GM12878 (cell line): Measurements from ENCODE around the gene SNAP91. TPM values are rescaled to one million over a fixed set of nuclear protein-coding genes. Genes with fewer than 3 reads are reported as not detected.

ENCODE experiments used
- ATAC-seq: fragments of 200-7000 bp; cut with Tn5 transposase; 3 replicates; pipeline ENCODE4 v1.9.1; 2020; ENCODE audit warnings: mild to moderate bottlenecking, moderate library complexity
- BruUV-seq: library from RNA; stranded (reverse); fragments of 400-500 nt; replicated peaks from 2 replicates; lab custom pipeline; 2021; lab: Mats Ljungman, UMichigan
- CTCF ChIA-PET: fragments of 300-600 bp; sonication (Branson Sonifier 250); formaldehyde crosslinking; extraction: SDS; loops from one replicate; lab custom pipeline; 2021; ENCODE audit warnings: inconsistent platforms; lab: Yijun Ruan, JAX
- POLR2A ChIA-PET: fragments of 350-600 bp; formaldehyde crosslinking; extraction: SDS; loops from one replicate; lab custom pipeline; 2021; ENCODE audit warnings: inconsistent platforms; lab: Charles Lee
- RAD21 ChIA-PET: fragments of 300-600 bp; sonication (Branson Sonifier 250); formaldehyde crosslinking; loops from one replicate; lab custom pipeline; 2023; ENCODE audit warnings: antibody characterized with exemption; ENCODE audit not compliant: unreplicated experiment; lab: Charles Lee
- SMC1A ChIA-PET: fragments of 300-600 bp; sonication (Branson Sonifier 250); formaldehyde crosslinking; loops from one replicate; lab custom pipeline; 2023; ENCODE audit not compliant: unreplicated experiment, uncharacterized antibody; lab: Charles Lee
- DNase-seq: peaks from one replicate; pipeline ENCODE4 v3.0.0-alpha.2; 2011; ENCODE audit warnings: low read depth, low spot score
- FAIRE-seq: peaks from 3 replicates; lab custom pipeline; 2011; peaks lifted over from hg19 to GRCh38; lab: Jason Lieb, UNC
- H2AFZ ChIP-seq: 2 replicates; pipeline ENCODE4 v1.6.0; 2011; ENCODE audit warnings: low read depth, low read length, control low read depth; ENCODE audit not compliant: control insufficient read depth
- H3K27ac ChIP-seq: 2 replicates; pipeline ENCODE4 v1.5.1; 2011; ENCODE audit warnings: control low read depth; ENCODE audit not compliant: control insufficient read depth, insufficient read depth
- H3K27me3 ChIP-seq, 2 experiments: replicated peaks in 1 of 2; 2 replicates each; pipeline versions ENCODE4 v1.6.0 to v1.6.1; 2011; ENCODE audit warnings: low read length in 1 of 2; ENCODE audit not compliant: control insufficient read depth in 2 of 2, insufficient read depth in 2 of 2
- H3K36me3 ChIP-seq, 2 experiments: 2 replicates each; pipeline ENCODE4 v1.5.1; 2011; ENCODE audit warnings: low read length in 1 of 2; ENCODE audit not compliant: control insufficient read depth in 2 of 2, insufficient read depth in 2 of 2
- H3K4me1 ChIP-seq: 2 replicates; pipeline ENCODE4 v1.6.1; 2011; ENCODE audit warnings: mild to moderate bottlenecking, low read length, moderate library complexity, mixed read lengths; ENCODE audit not compliant: control insufficient read depth, insufficient read depth
- H3K4me2 ChIP-seq: 2 replicates; pipeline ENCODE4 v1.6.0; 2011; ENCODE audit warnings: control low read depth; ENCODE audit not compliant: control insufficient read depth, insufficient read depth
- H3K4me3 ChIP-seq: fragments of 200-600 bp; sonication (generic); 2 replicates; pipeline ENCODE4 v1.5.1; 2016
- H3K79me2 ChIP-seq: 2 replicates; pipeline ENCODE4 v1.6.0; 2011; ENCODE audit warnings: low read length; ENCODE audit not compliant: control insufficient read depth, insufficient read depth
- H3K9ac ChIP-seq: 2 replicates; pipeline ENCODE4 v1.8.0; 2011; ENCODE audit warnings: low read length, control low read depth, mixed read lengths; ENCODE audit not compliant: control insufficient read depth, insufficient read depth
- H3K9me3 ChIP-seq: replicated peaks from 3 replicates; pipeline ENCODE4 v1.5.1; 2011; ENCODE audit warnings: mild to moderate bottlenecking, low read length; ENCODE audit not compliant: control insufficient read depth, insufficient read depth
- H4K20me1 ChIP-seq: 2 replicates; pipeline ENCODE4 v1.6.0; 2011; ENCODE audit not compliant: control insufficient read depth, insufficient read depth
- CBX3 ChIP-seq: fragments of 200-600 bp; sonication (generic); IDR thresholded peaks from 2 replicates; pipeline ENCODE4 v1.6.1; 2016; ENCODE audit warnings: low read depth, borderline replicate concordance
- HSF1 ChIP-seq: fragments of 150-350 bp; IDR thresholded peaks from 2 replicates; pipeline ENCODE4 v1.6.1; 2014; ENCODE audit warnings: mild to moderate bottlenecking, low read depth, low read length
- JUNB ChIP-seq: IDR thresholded peaks from 2 replicates; pipeline ENCODE4 v1.6.1; 2016; ENCODE audit warnings: antibody characterized with exemption, mild to moderate bottlenecking
- MTA2 ChIP-seq: fragments of 450-650 bp; IDR thresholded peaks from 2 replicates; pipeline ENCODE4 v1.6.1; 2016; ENCODE audit warnings: low read depth, mild to moderate bottlenecking, moderate library complexity
- NBN ChIP-seq: fragments of 450-650 bp; IDR thresholded peaks from 2 replicates; pipeline ENCODE4 v1.6.1; 2016
- PAX5 ChIP-seq: IDR thresholded peaks from 2 replicates; pipeline ENCODE4 v1.6.1; 2011; ENCODE audit warnings: low read depth, low read length, borderline replicate concordance
- PKNOX1 ChIP-seq: fragments of 450-650 bp; IDR thresholded peaks from 2 replicates; pipeline ENCODE4 v1.6.1; 2016; ENCODE audit warnings: mild to moderate bottlenecking
- POLR2AphosphoS2 ChIP-seq: IDR thresholded peaks from 2 replicates; pipeline ENCODE4 v1.6.1; 2011; ENCODE audit warnings: low read depth, mild to moderate bottlenecking, low read length, improper control_type of control experiment, moderate library complexity
- TCF7 ChIP-seq: IDR thresholded peaks from 2 replicates; pipeline ENCODE4 v1.6.1; 2014; ENCODE audit warnings: antibody characterized with exemption, borderline replicate concordance
- ZNF217 ChIP-seq: fragments of 450-650 bp; IDR thresholded peaks from 2 replicates; pipeline ENCODE4 v1.6.1; 2017; ENCODE audit warnings: antibody characterized with exemption, mild to moderate bottlenecking
- WGBS: methylation state at CpG from one replicate; pipeline ENCODE4 v1.1.6; 2016; ENCODE audit warnings: low lambda C conversion rate; ENCODE audit not compliant: insufficient replicate concordance, insufficient coverage; ENCODE audit errors: missing lambda C conversion rate; 5-methylcytosine and 5-hydroxymethylcytosine counted together
- in situ Hi-C: fragments of 300-500 bp; cut with MboI; formaldehyde crosslinking; loops from 9 replicates; pipeline ENCODE4 v1.14.3; 2018; ENCODE audit warnings: mixed read lengths
- intact Hi-C: fragments of 100-400 bp; cut with micrococcal nuclease; formaldehyde crosslinking; loops from one replicate; pipeline ENCODE4 v1.14.2; 2022; ENCODE audit not compliant: unreplicated experiment
- polyA plus RNA-seq, 11 experiments: library from polyadenylated mRNA; depleted of rRNA in 4 of 11; unstranded in 6 of 11; stranded (reverse) in 5 of 11; fragments of >200 nt; fragmentation: Nextera tagmentation in 4 of 11; fragmentation: Illumina TruSeq in 1 of 11; extraction: Ambion mirVana in 4 of 11; extraction: Trizol in 1 of 11; gene quantifications; 1 replicate in 1 of 11; 2 replicates in 10 of 11; pipeline versions ENCODE4 v1.2.1 to v1.2.3, GENCODE V29; 2011 to 2016; ENCODE audit warnings: inconsistent platforms in 2 of 11, missing spikeins in 2 of 11, low read depth in 1 of 11
- total RNA-seq, 4 experiments: library from RNA; depleted of rRNA in 3 of 4; stranded (reverse); fragments of >200 nt in 3 of 4; fragmentation: Illumina TruSeq in 1 of 4; extraction: Trizol in 1 of 4; gene quantifications; 2 replicates each; pipeline versions ENCODE4 v1.2.1 to v1.2.3, GENCODE V29; 2013 to 2021
- TF ChIP-seq, protein P1 (sequence below): fragments of 450-650 bp; IDR thresholded peaks from 2 replicates; pipeline ENCODE4 v1.6.1; 2018; ENCODE audit warnings: borderline replicate concordance, mild to moderate bottlenecking; ENCODE audit not compliant: partially characterized antibody

The SNAP91 gene
- total and polyA plus RNA-seq, 10 of the 15 experiments (the other 5 are each of a cell fraction or from before 2014, with no cell fraction given), result 0.01 to 0.49 (median 0.12) TPM; not detected in 2

DNA sequence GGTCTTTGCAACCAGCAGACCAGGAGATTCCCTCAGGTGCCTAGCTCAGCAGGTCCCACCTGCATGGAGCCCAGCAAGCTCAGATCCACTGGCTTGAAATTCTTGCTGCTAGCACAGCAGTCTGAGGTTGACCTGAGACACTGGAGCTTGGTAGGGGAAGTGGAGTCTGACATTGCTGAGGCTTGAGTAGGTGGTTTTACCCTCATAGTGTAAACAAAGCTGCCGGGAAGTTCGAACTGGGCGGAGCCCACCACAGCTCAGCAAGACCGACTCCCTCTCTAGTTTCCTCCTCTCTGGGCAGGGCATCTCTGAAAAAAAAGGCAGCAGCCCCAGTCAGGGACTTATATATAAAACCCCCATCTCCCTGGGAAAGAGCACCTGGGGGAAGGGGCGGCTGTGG is 162.3 kb downstream of the SNAP91 start:
- CTCF ChIA-PET, result no interaction called here
- no peak for DNase-seq
- H4K20me1 ChIP-seq, result no peaks in the 10 kb centered on the region
- no peak overlapping the region for H2AFZ ChIP-seq
- no peaks in the 10 kb centered on the region for H3K9me3 ChIP-seq
- H3K4me3 ChIP-seq, result no peak overlapping the region
- intact Hi-C loops (no loop called here), in situ Hi-C loops (no loop called here)
- H3K36me3 ChIP-seq, result no peaks in the 10 kb centered on the region
- H3K9ac ChIP-seq, result no peak overlapping the region
- no TSS peak for BruUV-seq
- no peak for ATAC-seq
- H3K4me1 ChIP-seq, result no peaks in the 10 kb centered on the region
- H3K4me2 ChIP-seq, result no peak overlapping the region
- RAD21 ChIA-PET, result interaction anchor here (0.8 kb wide), 1 partner anchor 11 kb away, joined by 3 read pairs; no protein-coding TSS in a partner anchor
- SMC1A ChIA-PET, result no interaction called here
- FAIRE-seq, result no peak
- H3K27ac ChIP-seq, result no peak overlapping the region
- POLR2A ChIA-PET, result no interaction called here
- no peaks in the 10 kb centered on the region for H3K79me2 ChIP-seq
- TF ChIP-seq TCF7 (no peak), NBN (no peak), PAX5 (no peak)
- TF ChIP-seq, protein P1, sequence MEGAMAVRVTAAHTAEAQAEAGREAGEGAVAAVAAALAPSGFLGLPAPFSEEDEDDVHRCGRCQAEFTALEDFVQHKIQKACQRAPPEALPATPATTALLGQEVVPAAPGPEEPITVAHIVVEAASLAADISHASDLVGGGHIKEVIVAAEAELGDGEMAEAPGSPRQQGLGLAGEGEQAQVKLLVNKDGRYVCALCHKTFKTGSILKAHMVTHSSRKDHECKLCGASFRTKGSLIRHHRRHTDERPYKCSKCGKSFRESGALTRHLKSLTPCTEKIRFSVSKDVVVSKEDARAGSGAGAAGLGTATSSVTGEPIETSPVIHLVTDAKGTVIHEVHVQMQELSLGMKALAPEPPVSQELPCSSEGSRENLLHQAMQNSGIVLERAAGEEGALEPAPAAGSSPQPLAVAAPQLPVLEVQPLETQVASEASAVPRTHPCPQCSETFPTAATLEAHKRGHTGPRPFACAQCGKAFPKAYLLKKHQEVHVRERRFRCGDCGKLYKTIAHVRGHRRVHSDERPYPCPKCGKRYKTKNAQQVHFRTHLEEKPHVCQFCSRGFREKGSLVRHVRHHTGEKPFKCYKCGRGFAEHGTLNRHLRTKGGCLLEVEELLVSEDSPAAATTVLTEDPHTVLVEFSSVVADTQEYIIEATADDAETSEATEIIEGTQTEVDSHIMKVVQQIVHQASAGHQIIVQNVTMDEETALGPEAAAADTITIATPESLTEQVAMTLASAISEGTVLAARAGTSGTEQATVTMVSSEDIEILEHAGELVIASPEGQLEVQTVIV, result no peak
- H3K27me3 ChIP-seq, result no peaks in the 10 kb centered on the region
- WGBS, result 17% methylated on average over 5 of the region's 5 CpGs

DNA sequence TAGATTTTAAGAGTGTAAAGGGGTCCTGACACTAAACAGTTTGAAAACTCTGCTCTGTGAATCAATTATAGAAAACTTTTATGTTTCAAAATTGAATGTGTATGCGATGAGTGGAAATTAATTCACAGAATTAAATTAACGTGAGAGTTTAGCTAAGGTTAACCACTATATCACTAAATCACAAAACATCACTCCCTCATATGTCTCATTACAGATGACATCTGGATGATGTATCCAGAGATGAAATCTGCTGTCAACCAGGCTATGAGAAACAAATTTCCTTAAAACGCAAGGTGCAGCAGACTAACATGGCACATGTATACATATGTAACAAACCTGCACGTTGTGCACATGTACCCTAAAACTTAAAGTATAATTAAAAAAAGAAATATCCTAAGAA is 169.2 kb downstream of the SNAP91 start:
- ChIA-PET SMC1A (interaction anchor here (0.8 kb wide), 1 partner anchor 317 kb away, joined by 3 read pairs; no protein-coding TSS in a partner anchor), RAD21 (no interaction called here), CTCF (no interaction called here), POLR2A (no interaction called here)
- 40% methylated on average over 4 of the region's 4 CpGs for WGBS
- intact Hi-C loops, result no loop called here
- Histone ChIP-seq H3K79me2 (no peaks in the 10 kb centered on the region), H3K4me1 (no peaks in the 10 kb centered on the region), H3K4me3 (no peak overlapping the region), H3K27me3 (no peaks in the 10 kb centered on the region), H3K4me2 (no peak overlapping the region), H2AFZ (no peak overlapping the region), H3K36me3 (no peaks in the 10 kb centered on the region), H3K9me3 (no peaks in the 10 kb centered on the region), H3K27ac (no peak overlapping the region), H4K20me1 (no peaks in the 10 kb centered on the region), H3K9ac (no peak overlapping the region)
- ATAC-seq (no peak), DNase-seq (no peak), FAIRE-seq (no peak)
- in situ Hi-C loops, result no loop called here
- TF ChIP-seq POLR2AphosphoS2 (no peak), HSF1 (no peak), ZNF217 (no peak), MTA2 (no peak), CBX3 (no peak), PKNOX1 (no peak), JUNB (no peak)
- BruUV-seq, result no TSS peak
